Stimulated activated naive CD8-positive, alpha-beta T cell treated with anti-CD3 and anti-CD28 coated beads, Interleukin-15, amount 100 ng/mL, for 72 hours (primary cell): ENCODE results near the gene NPEPPS.

Experiments used
- ATAC-seq: fragments of 150-1000 bp; cut with Tn5 transposase; 2 replicates; pipeline ENCODE4 v1.10.0; 2021; ENCODE audit warnings: mild to moderate bottlenecking, moderate library complexity
- DNase-seq, 2 donors: peaks; one replicate each; pipeline ENCODE4 v3.0.0; 2021 to 2022
- H3K27ac Mint-ChIP-seq, 2 donors: one replicate each; pipeline ENCODE4 v1.8.0; 2022; ENCODE audit warnings: mild to moderate bottlenecking in 2 of 2, mixed read lengths in 2 of 2, moderate library complexity in 2 of 2
- H3K27me3 Mint-ChIP-seq: one replicate; pipeline ENCODE4 v1.8.0; 2022; ENCODE audit warnings: mixed read lengths
- H3K4me1 Mint-ChIP-seq: one replicate; pipeline ENCODE4 v1.8.0; 2022; ENCODE audit warnings: mild to moderate bottlenecking, mixed read lengths
- H3K4me3 Mint-ChIP-seq, 2 donors: one replicate each; pipeline ENCODE4 v1.8.0; 2022; ENCODE audit warnings: mild to moderate bottlenecking in 2 of 2, mixed read lengths in 2 of 2, moderate library complexity in 1 of 2
- H3K9me3 Mint-ChIP-seq, 2 donors: one replicate each; pipeline ENCODE4 v1.8.0; 2022; ENCODE audit warnings: mixed read lengths in 2 of 2

The NPEPPS gene

GRCh38 chr17:47635734-47636133 is 104.8 kb downstream of the NPEPPS start:
- no peak for DNase-seq
- no peak overlapping the region for H3K4me3 Mint-ChIP-seq
- H3K27me3 Mint-ChIP-seq: no peaks in the 10 kb centered on the region
- H3K27ac Mint-ChIP-seq: no peak overlapping the region
- H3K4me1 Mint-ChIP-seq: peaks cover 8% of the 10 kb centered on the region
- no peaks in the 10 kb centered on the region for H3K9me3 Mint-ChIP-seq
- ATAC-seq: no peak

GRCh38 chr17:47636273-47637030 is 105.5 kb downstream of the NPEPPS start:
- Mint-ChIP-seq H3K27me3 (no peaks in the 10 kb centered on the region), H3K27ac (no peak overlapping the region), H3K4me3 (no peak overlapping the region), H3K9me3 (no peaks in the 10 kb centered on the region), H3K4me1 (peaks cover 8% of the 10 kb centered on the region)
- ATAC-seq: no peak
- DNase-seq: no peak

GRCh38 chr17:47638903-47639302 is 108.0 kb downstream of the NPEPPS start:
- Mint-ChIP-seq H3K9me3 (no peaks in the 10 kb centered on the region), H3K27me3 (no peaks in the 10 kb centered on the region), H3K4me1 (peaks cover 13% of the 10 kb centered on the region), H3K27ac (no peak overlapping the region), H3K4me3 (no peak overlapping the region)
- DNase-seq (no peak), ATAC-seq (no peak)

DNA sequence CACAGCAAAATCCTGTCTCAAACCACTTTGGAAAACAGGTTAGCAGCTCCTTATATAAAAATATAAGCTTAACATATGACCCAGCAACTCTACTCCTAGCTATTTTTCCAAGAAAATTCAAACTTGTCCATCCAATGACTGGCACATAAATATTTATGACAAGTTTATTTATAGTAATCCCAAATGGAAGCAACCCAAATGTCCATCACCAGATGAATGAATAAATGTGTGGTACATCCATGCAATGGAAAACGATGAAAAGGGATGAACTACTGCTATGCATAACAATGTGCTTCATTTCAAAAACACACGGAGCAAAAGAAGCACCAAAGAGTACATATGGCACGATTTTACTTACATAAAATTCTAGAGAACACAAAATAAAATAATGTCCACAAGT is 109.2 kb downstream of the NPEPPS start:
- no peaks in the 10 kb centered on the region for H3K9me3 Mint-ChIP-seq
- no peak overlapping the region for H3K4me3 Mint-ChIP-seq
- DNase-seq (no peak), ATAC-seq (no peak)
- peaks cover 13% of the 10 kb centered on the region for H3K4me1 Mint-ChIP-seq
- H3K27ac Mint-ChIP-seq: no peak overlapping the region
- H3K27me3 Mint-ChIP-seq: no peaks in the 10 kb centered on the region

DNA sequence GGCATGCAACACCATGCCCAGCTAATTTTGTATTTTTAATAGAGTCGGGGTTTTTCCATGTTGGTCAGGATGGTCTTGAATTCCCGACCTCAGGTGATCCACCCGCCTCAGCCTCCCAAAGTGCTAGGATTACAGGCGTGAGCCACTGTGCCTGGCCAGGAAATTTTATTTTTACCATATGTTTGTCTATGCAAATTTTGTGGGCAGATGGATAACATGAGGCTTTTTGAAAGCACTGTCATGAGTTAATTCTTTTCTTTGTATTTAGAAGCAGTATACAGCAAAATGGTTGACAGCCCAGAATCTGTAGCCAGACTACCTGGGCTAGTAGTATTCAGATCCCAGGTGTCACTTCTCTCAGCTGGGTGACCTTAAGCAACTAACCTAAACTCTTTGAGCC is 110.3 kb downstream of the NPEPPS start:
- no peak overlapping the region for H3K4me3 Mint-ChIP-seq
- DNase-seq: no peak
- H3K27ac Mint-ChIP-seq: no peak overlapping the region
- H3K4me1 Mint-ChIP-seq: peaks cover 11% of the 10 kb centered on the region
- ATAC-seq: no peak
- H3K9me3 Mint-ChIP-seq: no peaks in the 10 kb centered on the region
- no peaks in the 10 kb centered on the region for H3K27me3 Mint-ChIP-seq

DNA sequence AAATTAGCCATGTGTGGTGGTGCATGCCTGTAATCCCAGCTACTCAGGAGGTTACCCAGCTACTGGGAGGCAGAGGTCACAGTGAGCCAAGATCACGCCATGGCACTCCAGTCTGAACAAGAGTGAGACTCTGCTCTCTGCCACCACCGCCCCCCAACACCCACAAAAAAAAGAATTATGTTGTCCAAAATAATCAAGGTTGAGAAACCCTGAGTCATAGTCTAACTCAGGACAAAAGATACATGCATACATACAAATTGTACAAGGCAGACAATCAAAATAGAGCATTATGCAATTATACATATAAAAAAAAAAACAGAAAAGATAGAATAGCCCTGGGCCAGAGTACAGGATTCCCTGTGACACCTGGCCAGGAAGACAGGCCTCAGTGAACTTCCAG is 112.2 kb downstream of the NPEPPS start:
- Mint-ChIP-seq H3K9me3 (no peaks in the 10 kb centered on the region), H3K4me1 (peaks cover 13% of the 10 kb centered on the region), H3K27ac (peak overlapping the region in 1 of 2 donors; percentile 36), H3K27me3 (no peaks in the 10 kb centered on the region), H3K4me3 (no peak overlapping the region)
- no peak for DNase-seq
- ATAC-seq: no peak

GRCh38 chr17:47644324-47644723 is 113.4 kb downstream of the NPEPPS start:
- H3K27me3 Mint-ChIP-seq: no peaks in the 10 kb centered on the region
- H3K4me3 Mint-ChIP-seq: no peak overlapping the region
- H3K4me1 Mint-ChIP-seq: peaks cover 20% of the 10 kb centered on the region
- DNase-seq (no peak), ATAC-seq (no peak)
- no peaks in the 10 kb centered on the region for H3K9me3 Mint-ChIP-seq
- H3K27ac Mint-ChIP-seq: no peak overlapping the region

DNA sequence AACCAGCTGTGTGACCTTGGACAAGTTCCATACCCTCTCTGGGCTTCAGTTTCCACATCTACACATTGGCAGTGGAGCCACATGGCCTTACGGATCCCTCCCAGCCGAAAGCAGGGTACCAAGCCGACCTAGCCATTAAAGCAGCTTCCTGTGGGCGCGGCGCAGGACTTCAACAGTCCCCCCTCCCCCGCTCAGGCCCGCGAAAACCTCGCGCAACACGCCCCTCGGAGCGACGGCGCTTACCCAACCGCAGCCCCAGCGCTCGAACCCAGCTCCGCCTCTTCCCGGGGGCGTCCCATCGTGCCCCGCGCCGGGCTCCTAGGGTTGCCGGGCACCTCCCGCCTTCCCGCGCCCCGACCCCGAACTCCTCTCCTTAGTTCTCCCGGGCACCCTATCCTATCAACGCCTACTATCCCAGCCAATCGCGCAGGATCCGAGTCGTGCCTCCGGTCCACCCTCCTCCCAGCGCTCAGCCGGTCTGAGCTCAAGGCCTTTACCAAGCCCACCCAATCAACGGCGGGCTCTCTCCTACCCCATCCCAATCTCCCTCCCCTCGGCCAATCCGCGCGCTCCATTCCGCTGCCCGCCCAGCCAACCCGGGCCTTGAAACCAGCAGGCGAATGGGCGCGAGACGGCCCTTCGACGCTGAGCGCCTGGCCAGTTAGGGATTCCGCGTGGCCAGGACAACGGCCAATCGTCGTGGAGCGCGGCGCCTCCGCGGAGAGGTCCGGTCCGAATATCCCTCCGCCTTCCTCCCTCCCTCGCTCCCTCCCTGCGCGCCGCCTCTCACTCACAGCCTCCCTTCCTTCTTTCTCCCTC is 118.5 kb downstream of the NPEPPS start, which contains the start of gene KPNB1:
Gene KPNB1 (plus strand): TSS at position 767 of the 819 bp plus-strand sequence. CDS start 326 bp downstream, outside the sequence.
- ATAC-seq (peak; percentile 88), DNase-seq (peak; percentile 99 to 100)
- peak within 1 kb of the TSS; percentile 91 to 96 for H3K4me3 Mint-ChIP-seq
- no peaks in the 10 kb centered on the region for H3K27me3 Mint-ChIP-seq
- H3K9me3 Mint-ChIP-seq: no peaks in the 10 kb centered on the region
- peak within 1 kb of the TSS; percentile 98 to 99 for H3K27ac Mint-ChIP-seq
- H3K4me1 Mint-ChIP-seq: peaks cover 50% of the 10 kb centered on the region

DNA sequence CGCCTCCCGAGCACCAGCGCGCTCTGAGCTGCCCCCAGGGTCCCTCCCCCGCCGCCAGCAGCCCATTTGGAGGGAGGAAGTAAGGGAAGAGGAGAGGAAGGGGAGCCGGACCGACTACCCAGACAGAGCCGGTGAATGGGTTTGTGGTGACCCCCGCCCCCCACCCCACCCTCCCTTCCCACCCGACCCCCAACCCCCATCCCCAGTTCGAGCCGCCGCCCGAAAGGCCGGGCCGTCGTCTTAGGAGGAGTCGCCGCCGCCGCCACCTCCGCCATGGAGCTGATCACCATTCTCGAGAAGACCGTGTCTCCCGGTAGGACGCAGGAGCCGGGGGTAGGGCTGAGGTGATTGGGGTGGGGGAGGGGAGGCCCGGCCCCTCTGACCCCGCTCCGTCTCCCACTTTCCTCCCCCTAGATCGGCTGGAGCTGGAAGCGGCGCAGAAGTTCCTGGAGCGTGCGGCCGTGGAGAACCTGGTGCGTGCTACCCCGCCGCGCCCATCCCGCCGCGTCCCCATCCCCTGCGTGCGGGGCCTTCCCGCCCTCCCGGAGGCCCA is 119.1 kb downstream of the NPEPPS start:
- DNase-seq: peak in 1 of 2 donors; percentile 75
- Mint-ChIP-seq H3K27me3 (no peaks in the 10 kb centered on the region), H3K9me3 (no peaks in the 10 kb centered on the region), H3K4me3 (peak overlapping the region; percentile 91 to 96), H3K4me1 (peaks cover 57% of the 10 kb centered on the region), H3K27ac (peak overlapping the region; percentile 91 to 94)
- peak; percentile 14 for ATAC-seq

DNA sequence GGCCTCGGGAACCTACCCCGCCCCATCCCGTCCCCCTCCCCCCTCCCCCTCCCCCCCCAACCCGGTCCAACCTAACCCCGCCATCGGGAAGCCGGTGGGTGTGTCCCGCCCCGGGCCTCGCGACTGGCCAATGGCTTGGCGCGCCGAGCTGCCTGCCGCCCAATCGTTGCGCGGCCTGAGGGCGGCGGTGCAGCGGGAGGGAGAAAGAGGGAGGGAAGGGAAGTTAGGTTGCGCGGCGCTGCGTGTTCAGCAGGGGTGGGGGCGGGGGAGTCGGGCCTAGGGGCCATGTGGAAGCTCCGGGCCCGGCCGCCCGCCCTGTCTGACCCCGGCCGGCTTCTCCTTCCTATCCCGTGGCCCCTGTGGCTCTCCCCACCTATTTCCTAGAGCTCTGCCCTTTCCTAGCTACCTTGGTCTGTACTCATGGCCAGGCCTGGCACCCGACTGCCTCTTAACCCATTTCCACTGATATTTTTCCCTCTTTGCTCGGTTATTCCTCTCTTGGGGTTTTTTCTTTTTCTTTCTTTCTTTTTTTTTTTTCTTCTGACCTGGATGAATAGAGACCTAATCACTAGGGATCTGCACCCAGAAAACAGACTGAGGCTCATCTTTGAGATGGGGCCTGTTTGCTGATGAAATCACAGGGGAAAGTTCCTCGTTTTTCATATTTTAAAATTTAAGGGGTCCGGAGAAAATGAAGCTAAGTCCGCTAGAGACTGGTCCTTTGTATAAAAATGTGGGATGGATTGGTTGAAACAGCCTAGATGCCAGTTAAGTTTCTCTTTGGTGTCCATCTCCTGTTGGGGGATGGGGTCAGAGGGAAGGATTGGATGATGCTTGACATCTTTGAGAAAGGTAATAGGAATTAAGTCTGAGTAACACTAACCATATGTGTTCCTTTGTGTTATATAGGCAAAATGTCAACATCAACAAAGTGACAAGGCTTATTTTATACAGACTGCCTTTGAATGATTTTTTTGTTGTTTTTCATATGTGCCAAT is 119.9 kb downstream of the NPEPPS start:
- DNase-seq (peak; percentile 87 to 96), ATAC-seq (peak; percentile 53)
- Mint-ChIP-seq H3K4me1 (peaks cover 65% of the 10 kb centered on the region), H3K9me3 (no peaks in the 10 kb centered on the region), H3K27me3 (no peaks in the 10 kb centered on the region), H3K4me3 (peak overlapping the region; percentile 91 to 96), H3K27ac (peak overlapping the region; percentile 98 to 99)

DNA sequence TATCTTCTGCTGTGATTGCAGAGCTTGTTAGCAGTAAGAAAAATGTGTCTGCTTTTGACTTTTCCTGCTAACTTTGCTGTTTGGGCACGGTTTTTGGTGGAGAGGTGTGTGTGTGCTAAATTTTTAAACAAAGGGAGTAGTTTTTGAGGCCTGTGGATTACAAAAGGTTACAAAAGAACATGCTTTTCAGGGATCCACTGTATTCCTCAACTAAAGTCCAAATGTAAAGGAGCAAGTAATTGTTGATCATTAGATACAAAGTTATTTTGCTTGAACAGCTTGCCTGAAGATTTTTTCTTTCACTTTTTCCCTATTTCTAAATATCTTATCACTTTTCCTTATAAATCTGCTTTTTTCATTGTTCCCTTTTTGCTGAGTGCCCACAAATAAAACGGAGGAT is 120.8 kb downstream of the NPEPPS start:
- ATAC-seq (no peak), DNase-seq (no peak)
- no peaks in the 10 kb centered on the region for H3K27me3 Mint-ChIP-seq
- H3K4me1 Mint-ChIP-seq: peaks cover 74% of the 10 kb centered on the region
- peak overlapping the region; percentile 30 to 49 for H3K27ac Mint-ChIP-seq
- H3K4me3 Mint-ChIP-seq: peak overlapping the region; percentile 91 to 96
- H3K9me3 Mint-ChIP-seq: no peaks in the 10 kb centered on the region

- DNase-seq: no peak
- H3K9me3 Mint-ChIP-seq: no peaks in the 10 kb centered on the region
- peak overlapping the region; percentile 26 to 54 for H3K27ac Mint-ChIP-seq
- H3K27me3 Mint-ChIP-seq: no peaks in the 10 kb centered on the region
- peaks cover 76% of the 10 kb centered on the region for H3K4me1 Mint-ChIP-seq
- no peak for ATAC-seq
- H3K4me3 Mint-ChIP-seq: peak overlapping the region; percentile 91 to 96
These were observed 121.7 kb downstream of the NPEPPS start for GRCh38 chr17:47652570-47652969.

DNA sequence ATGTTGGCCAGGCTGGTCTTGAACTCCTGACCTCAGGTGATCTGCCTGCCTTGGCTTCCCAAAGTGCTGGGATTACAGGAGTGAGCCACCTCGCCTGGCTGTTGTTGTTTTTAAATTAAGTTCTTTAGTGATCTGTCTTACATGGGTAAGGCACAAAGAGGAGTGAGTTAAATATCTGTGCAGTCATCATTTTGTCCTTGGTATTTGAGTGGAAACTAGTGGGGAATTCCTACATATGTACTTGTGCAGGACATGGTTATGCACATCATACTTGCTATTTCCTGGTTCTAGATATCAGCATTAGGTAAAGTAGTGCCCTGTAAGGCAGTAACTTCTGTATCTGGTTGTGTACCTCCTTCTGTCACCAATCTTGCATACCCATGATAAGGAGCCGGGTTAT is 122.5 kb downstream of the NPEPPS start:
- Mint-ChIP-seq H3K4me3 (peak overlapping the region; percentile 66 to 91), H3K27me3 (no peaks in the 10 kb centered on the region), H3K9me3 (no peaks in the 10 kb centered on the region), H3K4me1 (peaks cover 78% of the 10 kb centered on the region), H3K27ac (peak overlapping the region; percentile 16 to 34)
- no peak for DNase-seq
- ATAC-seq: no peak

DNA sequence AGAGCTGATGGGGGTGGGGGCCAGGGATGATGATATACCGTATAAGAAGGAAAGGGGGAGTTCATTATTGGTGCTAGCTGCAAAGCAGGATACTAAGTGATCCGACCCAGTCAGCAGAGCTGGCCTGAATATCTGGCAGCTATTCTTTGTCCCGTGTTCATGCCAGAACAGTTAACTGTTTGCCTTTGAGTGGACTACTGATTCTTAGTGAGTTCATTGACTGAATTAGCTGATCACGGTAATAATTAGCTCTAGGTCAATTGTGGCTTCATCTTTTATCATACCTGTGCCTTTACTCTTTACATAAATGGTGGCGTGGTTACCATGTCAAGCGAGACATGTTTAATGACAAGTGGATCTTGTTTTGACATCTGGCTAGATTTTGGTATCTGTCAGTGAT is 124.1 kb downstream of the NPEPPS start:
- peak overlapping the region; percentile 4 to 91 for H3K4me3 Mint-ChIP-seq
- ATAC-seq (no peak), DNase-seq (no peak)
- peak overlapping the region; percentile 34 to 61 for H3K27ac Mint-ChIP-seq
- no peaks in the 10 kb centered on the region for H3K9me3 Mint-ChIP-seq
- peaks cover 86% of the 10 kb centered on the region for H3K4me1 Mint-ChIP-seq
- H3K27me3 Mint-ChIP-seq: no peaks in the 10 kb centered on the region

DNA sequence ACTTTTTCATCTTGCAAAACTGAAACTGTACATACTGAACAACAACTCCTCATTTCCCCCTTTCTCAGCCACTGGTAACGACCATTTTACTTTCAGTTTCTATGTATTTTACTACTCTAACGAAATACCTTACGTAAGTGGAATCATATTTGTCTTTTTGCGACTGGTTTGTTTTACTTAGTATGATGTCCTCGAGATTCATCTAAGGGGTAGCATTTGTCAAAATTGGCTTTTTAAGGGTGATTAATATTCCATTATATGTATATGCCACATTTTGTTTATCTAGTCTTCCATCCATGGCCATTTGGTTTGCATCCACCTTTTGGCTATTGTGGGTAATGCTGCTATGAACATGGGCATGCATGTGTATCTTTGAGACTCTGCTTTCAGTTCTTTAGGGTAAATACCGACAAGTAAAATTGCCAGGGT is 129.2 kb downstream of the NPEPPS start:
- ATAC-seq: peak; percentile 92
- peak overlapping the region; percentile 81 to 93 for H3K27ac Mint-ChIP-seq
- peak; percentile 28 to 30 for DNase-seq
- peaks cover 70% of the 10 kb centered on the region for H3K4me1 Mint-ChIP-seq
- peak overlapping the region; percentile 54 to 79 for H3K4me3 Mint-ChIP-seq
- no peaks in the 10 kb centered on the region for H3K27me3 Mint-ChIP-seq
- no peaks in the 10 kb centered on the region for H3K9me3 Mint-ChIP-seq
